Liver (tissue), 9 donors: ENCODE measurements around the gene KIF22. TPM values are rescaled to one million over a fixed set of nuclear protein-coding genes. Genes with fewer than 3 reads are reported as not detected.
"Not testable (repeated sequence)": the region's sequence is repeated elsewhere in the genome, so short reads cannot be mapped to it uniquely, and the experiment has no call there.

Experiments used
- DNase-seq: peaks from one replicate; pipeline ENCODE4 v3.0.0-alpha.2; 2017; ENCODE audit warnings: low spot score
- H3K27ac ChIP-seq, 2 donors: one replicate each; pipeline ENCODE4 v1.7.0; 2013; ENCODE audit warnings: inconsistent platforms in 2 of 2, low read length in 2 of 2, control low read depth in 1 of 2, low read depth in 1 of 2, mild to moderate bottlenecking in 1 of 2
- H3K27me3 ChIP-seq, 4 donors: one replicate each; pipeline versions ENCODE4 v1.6.1 to v1.7.0; 2013; ENCODE audit warnings: low read length in 3 of 4, inconsistent platforms in 1 of 4, mild to moderate bottlenecking in 1 of 4, moderate library complexity in 1 of 4; ENCODE audit not compliant: control insufficient read depth in 4 of 4, insufficient read depth in 4 of 4
- H3K36me3 ChIP-seq, 4 donors: one replicate each; pipeline versions ENCODE4 v1.6.1 to v1.7.0; 2013; ENCODE audit warnings: low read length in 3 of 4, mild to moderate bottlenecking in 3 of 4, low read depth in 1 of 4, moderate library complexity in 1 of 4; ENCODE audit not compliant: control insufficient read depth in 4 of 4, insufficient read depth in 3 of 4
- H3K4me1 ChIP-seq, 4 donors: one replicate each; pipeline versions ENCODE4 v1.6.1 to v1.7.0; 2013; ENCODE audit warnings: low read length in 3 of 4, mild to moderate bottlenecking in 3 of 4, moderate library complexity in 1 of 4; ENCODE audit not compliant: control insufficient read depth in 4 of 4, insufficient read depth in 4 of 4
- H3K4me3 ChIP-seq, 3 donors: one replicate each; pipeline versions ENCODE4 v1.6.1 to v1.7.0; 2013; ENCODE audit warnings: low read length in 3 of 3, control low read depth in 1 of 3, low read depth in 1 of 3, mild to moderate bottlenecking in 1 of 3
- H3K9ac ChIP-seq, 2 donors: one replicate each; pipeline ENCODE4 v1.7.0; 2013; ENCODE audit warnings: low read length in 2 of 2, mild to moderate bottlenecking in 2 of 2, moderate library complexity in 2 of 2, control low read depth in 1 of 2, low read depth in 1 of 2
- H3K9me3 ChIP-seq, 4 donors: one replicate each; pipeline versions ENCODE4 v1.6.1 to v1.7.0; 2013; ENCODE audit warnings: low read length in 3 of 4; ENCODE audit not compliant: control insufficient read depth in 4 of 4
- ATF3 ChIP-seq: IDR thresholded peaks from 2 replicates; pipeline ENCODE4 v1.6.1; 2016; ENCODE audit warnings: antibody characterized with exemption
- CTCF ChIP-seq: fragments of 150-350 bp; IDR thresholded peaks from 2 replicates; pipeline ENCODE4 v1.5.1; 2017; ENCODE audit warnings: improper control_type of control experiment, low read depth, low read length; ENCODE audit not compliant: missing input control
- EGR1 ChIP-seq, 2 donors: IDR thresholded peaks; 2 replicates each; pipeline ENCODE4 v1.6.1; 2016 to 2018; ENCODE audit warnings: antibody characterized with exemption in 2 of 2, low read depth in 2 of 2
- FOXA1 ChIP-seq: IDR thresholded peaks from 2 replicates; pipeline ENCODE4 v1.6.1; 2016; ENCODE audit warnings: antibody characterized with exemption
- FOXA2 ChIP-seq: IDR thresholded peaks from 2 replicates; pipeline ENCODE4 v1.6.1; 2016; ENCODE audit warnings: antibody characterized with exemption
- GABPA ChIP-seq, 2 donors: IDR thresholded peaks in 1 of 2; conservative IDR thresholded peaks in 1 of 2; 2 replicates each; pipeline ENCODE4 v1.6.1; 2016; ENCODE audit warnings: antibody characterized with exemption in 2 of 2, mild to moderate bottlenecking in 1 of 2, moderate library complexity in 1 of 2
- HNF4A ChIP-seq, 2 donors: conservative IDR thresholded peaks; 2 replicates each; pipeline ENCODE4 v1.6.1; 2016; ENCODE audit warnings: antibody characterized with exemption in 2 of 2, mild to moderate bottlenecking in 2 of 2
- HNF4G ChIP-seq: IDR thresholded peaks from 2 replicates; pipeline ENCODE4 v1.6.1; 2016; ENCODE audit warnings: antibody characterized with exemption
- JUND ChIP-seq, 2 donors: IDR thresholded peaks; 2 replicates each; pipeline ENCODE4 v1.6.1; 2016; ENCODE audit warnings: antibody characterized with exemption in 2 of 2
- MAX ChIP-seq: IDR thresholded peaks from 2 replicates; pipeline ENCODE4 v1.6.1; 2016; ENCODE audit warnings: antibody characterized with exemption
- NR2F2 ChIP-seq: IDR thresholded peaks from 2 replicates; pipeline ENCODE4 v1.6.1; 2016; ENCODE audit warnings: antibody characterized with exemption
- RAD21 ChIP-seq, 2 donors: IDR thresholded peaks; 2 replicates each; pipeline ENCODE4 v1.6.1; 2016; ENCODE audit warnings: antibody characterized with exemption in 2 of 2, mild to moderate bottlenecking in 2 of 2
- REST ChIP-seq: IDR thresholded peaks from 2 replicates; pipeline ENCODE4 v1.6.1; 2016; ENCODE audit warnings: antibody characterized with exemption, mild to moderate bottlenecking
- RXRA ChIP-seq, 2 donors: IDR thresholded peaks; 2 replicates each; pipeline ENCODE4 v1.6.1; 2017 to 2018; ENCODE audit warnings: antibody characterized with exemption in 2 of 2, mild to moderate bottlenecking in 1 of 2
- SP1 ChIP-seq: IDR thresholded peaks from 2 replicates; pipeline ENCODE4 v1.6.1; 2018; ENCODE audit warnings: antibody characterized with exemption, mild to moderate bottlenecking
- TAF1 ChIP-seq: conservative IDR thresholded peaks from 2 replicates; pipeline ENCODE4 v1.6.1; 2016; ENCODE audit warnings: antibody characterized with exemption, mild to moderate bottlenecking
- YY1 ChIP-seq: IDR thresholded peaks from 2 replicates; pipeline ENCODE4 v1.6.1; 2016; ENCODE audit warnings: antibody characterized with exemption, mild to moderate bottlenecking
- ZBTB33 ChIP-seq: IDR thresholded peaks from 2 replicates; pipeline ENCODE4 v1.6.1; 2016; ENCODE audit warnings: antibody characterized with exemption
- WGBS: extraction: QIAGEN DNeasy Blood & Tissue Kit; methylation state at CpG from one replicate; pipeline ENCODE4 v1.1.7; 2013; 5-methylcytosine and 5-hydroxymethylcytosine counted together
- polyA plus RNA-seq, 2 donors: library from polyadenylated mRNA; stranded (reverse) in 1 of 2; unstranded in 1 of 2; fragments of 200-250 nt in 1 of 2; fragments of >200 nt in 1 of 2; fragmentation: Nextera tagmentation in 1 of 2; extraction: Ambion mirVana in 1 of 2; gene quantifications; one replicate each; pipeline versions ENCODE4 v1.2.1 to v1.2.3, GENCODE V29; 2013 to 2015
- total RNA-seq, 2 donors: library from RNA; depleted of rRNA; stranded (reverse); fragments of >200 nt; gene quantifications; one replicate each; pipeline ENCODE4 v1.2.3, GENCODE V29; 2014
- donor health status: healthy.
- donor health status: healthy.
- donor health status: healthy.
- donor health status: healthy.
- donor health status: healthy.

KIF22 gene
- total and polyA plus RNA-seq, 4 donors = 15.0 to 80.1 (median 49.3) TPM

- Histone ChIP-seq H3K36me3 (no peaks in the 10 kb centered on the region), H3K9ac (no peak overlapping the region)
These were observed 42.4 kb upstream of the KIF22 start for GRCh38 chr16:29747947-29748759.

GRCh38 chr16:29748760-29749149 is 41.8 kb upstream of the KIF22 start:
- not testable (repeated sequence) for H3K9me3 ChIP-seq, H3K27ac ChIP-seq, H3K36me3 ChIP-seq, H3K27me3 ChIP-seq, H3K9ac ChIP-seq, H3K4me3 ChIP-seq, H3K4me1 ChIP-seq, DNase-seq
- WGBS = 88% methylated on average over 4 of the region's 4 CpGs

More at GRCh38 chr16:29747947-29748759, 42.4 kb upstream of the KIF22 start:
- no peaks in the 10 kb centered on the region for H3K4me1 ChIP-seq
- H3K27me3 ChIP-seq = no peaks in the 10 kb centered on the region
- 97% methylated on average over 30 of the region's 30 CpGs for WGBS
- DNase-seq = no peak
- no peak overlapping the region for H3K27ac ChIP-seq
- no peak overlapping the region for H3K4me3 ChIP-seq
- TF ChIP-seq NR2F2 = no peak
- no peak for TF ChIP-seq TAF1
- no peak for TF ChIP-seq ZBTB33
- no peak for TF ChIP-seq CTCF
- TF ChIP-seq HNF4G = no peak
- no peak for TF ChIP-seq ATF3
- TF ChIP-seq MAX = no peak
- no peak for TF ChIP-seq REST
- TF ChIP-seq YY1 = no peak
- no peak for TF ChIP-seq FOXA2
- no peak for TF ChIP-seq HNF4A (conservative IDR thresholded peaks at IDR 0.05)
- TF ChIP-seq RAD21 (IDR thresholded peaks at IDR 0.05) = no peak
- no peak for TF ChIP-seq EGR1 (IDR thresholded peaks at IDR 0.05; ENCODE audit: low read depth in 2 of 2)
- no peak for TF ChIP-seq GABPA (IDR thresholded peaks at IDR 0.05 in 1 of 2, conservative IDR thresholded peaks at IDR 0.05 in 1 of 2)
- no peak for TF ChIP-seq SP1
- TF ChIP-seq RXRA (IDR thresholded peaks at IDR 0.05) = no peak
- TF ChIP-seq JUND (IDR thresholded peaks at IDR 0.05) = no peak
- TF ChIP-seq FOXA1 = no peak
- no peaks in the 10 kb centered on the region for H3K9me3 ChIP-seq
